ENCODE results near the gene CHRFAM7A.
"Not testable (repeated sequence)": the region's sequence is repeated elsewhere in the genome, so short reads cannot be mapped to it uniquely, and the experiment has no call there.

The CHRFAM7A gene

GRCh38 chr15:30374862-30375261 lies 18.5 kb downstream of the CHRFAM7A start:
- H3K9ac ChIP-seq (ENCODE audit: low read depth, low read length); H3K4me1 ChIP-seq (ENCODE audit: control insufficient read depth, insufficient read depth, low read length); H3K36me3 ChIP-seq (ENCODE audit: insufficient read depth, low read length): not testable (repeated sequence)

GRCh38 chr15:30368271-30368670 lies 25.1 kb downstream of the CHRFAM7A start:
- not testable (repeated sequence) for H3K36me3 ChIP-seq (ENCODE audit: insufficient read depth, low read length); H3K4me2 ChIP-seq (ENCODE audit: low read length); H3K4me1 ChIP-seq (ENCODE audit: control insufficient read depth, insufficient read depth, low read length); H3K9ac ChIP-seq (ENCODE audit: low read depth, low read length); H3K9me3 ChIP-seq (replicated peaks; ENCODE audit: low read length); H3K4me3 ChIP-seq (ENCODE audit: low read length); H3K27me3 ChIP-seq (ENCODE audit: control insufficient read depth, insufficient read depth, low read length)

More at GRCh38 chr15:30374862-30375261, 18.5 kb downstream of the CHRFAM7A start:
- H3K9me3 ChIP-seq (replicated peaks; ENCODE audit: low read length); H3K27me3 ChIP-seq (ENCODE audit: control insufficient read depth, insufficient read depth, low read length); H3K4me2 ChIP-seq (ENCODE audit: low read length); H3K4me3 ChIP-seq (ENCODE audit: low read length): not testable (repeated sequence)

GRCh38 chr15:30367246-30367645 lies 26.1 kb downstream of the CHRFAM7A start:
- H3K9me3 ChIP-seq (replicated peaks; ENCODE audit: low read length); H3K27me3 ChIP-seq (ENCODE audit: control insufficient read depth, insufficient read depth, low read length); H3K4me3 ChIP-seq (ENCODE audit: low read length); H3K9ac ChIP-seq (ENCODE audit: low read depth, low read length); H3K4me1 ChIP-seq (ENCODE audit: control insufficient read depth, insufficient read depth, low read length); H3K4me2 ChIP-seq (ENCODE audit: low read length); H3K36me3 ChIP-seq (ENCODE audit: insufficient read depth, low read length): not testable (repeated sequence)

GRCh38 chr15:30361404-30361803 lies 31.9 kb downstream of the CHRFAM7A start:
- not testable (repeated sequence) for H3K27me3 ChIP-seq (ENCODE audit: control insufficient read depth, insufficient read depth, low read length); H3K36me3 ChIP-seq (ENCODE audit: insufficient read depth, low read length); H3K9ac ChIP-seq (ENCODE audit: low read depth, low read length); H3K9me3 ChIP-seq (replicated peaks; ENCODE audit: low read length); H3K4me3 ChIP-seq (ENCODE audit: low read length); H3K4me2 ChIP-seq (ENCODE audit: low read length); H3K4me1 ChIP-seq (ENCODE audit: control insufficient read depth, insufficient read depth, low read length)

- not testable (repeated sequence) for H3K9ac ChIP-seq (ENCODE audit: low read depth, low read length); H3K36me3 ChIP-seq (ENCODE audit: insufficient read depth, low read length); H3K27me3 ChIP-seq (ENCODE audit: control insufficient read depth, insufficient read depth, low read length); H3K4me3 ChIP-seq (ENCODE audit: low read length); H3K9me3 ChIP-seq (replicated peaks; ENCODE audit: low read length); H3K4me2 ChIP-seq (ENCODE audit: low read length); H3K4me1 ChIP-seq (ENCODE audit: control insufficient read depth, insufficient read depth, low read length)
These were observed 32.4 kb downstream of the CHRFAM7A start for GRCh38 chr15:30360990-30361389.

GRCh38 chr15:30355043-30355442 lies 38.3 kb downstream of the CHRFAM7A start:
- not testable (repeated sequence) for H3K36me3 ChIP-seq (ENCODE audit: insufficient read depth, low read length); H3K9ac ChIP-seq (ENCODE audit: low read depth, low read length); H3K4me3 ChIP-seq (ENCODE audit: low read length); H3K9me3 ChIP-seq (replicated peaks; ENCODE audit: low read length); H3K27me3 ChIP-seq (ENCODE audit: control insufficient read depth, insufficient read depth, low read length); H3K4me1 ChIP-seq (ENCODE audit: control insufficient read depth, insufficient read depth, low read length); H3K4me2 ChIP-seq (ENCODE audit: low read length)

GRCh38 chr15:30349803-30350202 lies 43.5 kb downstream of the CHRFAM7A start:
- H3K4me2 ChIP-seq (ENCODE audit: low read length); H3K4me1 ChIP-seq (ENCODE audit: control insufficient read depth, insufficient read depth, low read length); H3K36me3 ChIP-seq (ENCODE audit: insufficient read depth, low read length); H3K9me3 ChIP-seq (replicated peaks; ENCODE audit: low read length); H3K4me3 ChIP-seq (ENCODE audit: low read length); H3K9ac ChIP-seq (ENCODE audit: low read depth, low read length); H3K27me3 ChIP-seq (ENCODE audit: control insufficient read depth, insufficient read depth, low read length): not testable (repeated sequence)

GRCh38 chr15:30336584-30336983 lies 56.8 kb downstream of the CHRFAM7A start:
- not testable (repeated sequence) for H3K9me3 ChIP-seq (replicated peaks; ENCODE audit: low read length)

GRCh38 chr15:30334152-30334551 lies 59.2 kb downstream of the CHRFAM7A start:
- H3K4me3 ChIP-seq (ENCODE audit: low read length); H3K27me3 ChIP-seq (ENCODE audit: control insufficient read depth, insufficient read depth, low read length); H3K9me3 ChIP-seq (replicated peaks; ENCODE audit: low read length); H3K36me3 ChIP-seq (ENCODE audit: insufficient read depth, low read length); H3K9ac ChIP-seq (ENCODE audit: low read depth, low read length); H3K4me1 ChIP-seq (ENCODE audit: control insufficient read depth, insufficient read depth, low read length); H3K4me2 ChIP-seq (ENCODE audit: low read length): not testable (repeated sequence)

More at GRCh38 chr15:30336584-30336983, 56.8 kb downstream of the CHRFAM7A start:
- H3K36me3 ChIP-seq (ENCODE audit: insufficient read depth, low read length); H3K27me3 ChIP-seq (ENCODE audit: control insufficient read depth, insufficient read depth, low read length); H3K4me3 ChIP-seq (ENCODE audit: low read length); H3K9ac ChIP-seq (ENCODE audit: low read depth, low read length); H3K4me2 ChIP-seq (ENCODE audit: low read length); H3K4me1 ChIP-seq (ENCODE audit: control insufficient read depth, insufficient read depth, low read length): not testable (repeated sequence)

GRCh38 chr15:30326145-30326544 lies 67.2 kb downstream of the CHRFAM7A start:
- not testable (repeated sequence) for H3K4me1 ChIP-seq (ENCODE audit: control insufficient read depth, insufficient read depth, low read length); H3K36me3 ChIP-seq (ENCODE audit: insufficient read depth, low read length); H3K27me3 ChIP-seq (ENCODE audit: control insufficient read depth, insufficient read depth, low read length); H3K4me2 ChIP-seq (ENCODE audit: low read length); H3K9me3 ChIP-seq (replicated peaks; ENCODE audit: low read length); H3K4me3 ChIP-seq (ENCODE audit: low read length); H3K9ac ChIP-seq (ENCODE audit: low read depth, low read length)

- not testable (repeated sequence) for H3K9ac ChIP-seq (ENCODE audit: low read depth, low read length); H3K27me3 ChIP-seq (ENCODE audit: control insufficient read depth, insufficient read depth, low read length); H3K4me1 ChIP-seq (ENCODE audit: control insufficient read depth, insufficient read depth, low read length); H3K9me3 ChIP-seq (replicated peaks; ENCODE audit: low read length); H3K4me3 ChIP-seq (ENCODE audit: low read length); H3K36me3 ChIP-seq (ENCODE audit: insufficient read depth, low read length); H3K4me2 ChIP-seq (ENCODE audit: low read length)
These were observed 72.3 kb downstream of the CHRFAM7A start for GRCh38 chr15:30321063-30321462.

GRCh38 chr15:30315704-30316103 lies 77.6 kb downstream of the CHRFAM7A start:
- not testable (repeated sequence) for H3K4me2 ChIP-seq (ENCODE audit: low read length); H3K4me3 ChIP-seq (ENCODE audit: low read length); H3K9ac ChIP-seq (ENCODE audit: low read depth, low read length); H3K36me3 ChIP-seq (ENCODE audit: insufficient read depth, low read length); H3K9me3 ChIP-seq (replicated peaks; ENCODE audit: low read length); H3K27me3 ChIP-seq (ENCODE audit: control insufficient read depth, insufficient read depth, low read length); H3K4me1 ChIP-seq (ENCODE audit: control insufficient read depth, insufficient read depth, low read length)

- H3K9ac ChIP-seq (ENCODE audit: low read depth, low read length); H3K4me1 ChIP-seq (ENCODE audit: control insufficient read depth, insufficient read depth, low read length): not testable (repeated sequence)
These were observed 82.8 kb downstream of the CHRFAM7A start for GRCh38 chr15:30310575-30310974.

More at GRCh38 chr15:30310575-30310974, 82.8 kb downstream of the CHRFAM7A start:
- H3K4me2 ChIP-seq (ENCODE audit: low read length); H3K9me3 ChIP-seq (replicated peaks; ENCODE audit: low read length); H3K36me3 ChIP-seq (ENCODE audit: insufficient read depth, low read length); H3K27me3 ChIP-seq (ENCODE audit: control insufficient read depth, insufficient read depth, low read length); H3K4me3 ChIP-seq (ENCODE audit: low read length): not testable (repeated sequence)

Measured in skeletal muscle satellite cell (primary cell).